Measurements from ENCODE around the gene TC2N. TPM values are rescaled to one million over a fixed set of nuclear protein-coding genes. Genes with fewer than 3 reads are reported as not detected.

Gene TC2N
- total RNA-seq, 1 experiment from 2014 or later: 7.7 TPM

- no peaks in the 10 kb centered on the region for H3K36me3 ChIP-seq (ENCODE audit: low read depth)
- intact Hi-C loops (cut with micrococcal nuclease; ENCODE audit: unreplicated experiment): no loop called here
- no peak for DNase-seq
- CTCF ChIA-PET: no interaction called here
- POLR2A ChIA-PET (ENCODE audit: unreplicated experiment): no interaction called here
- no TSS peak for BruUV-seq (replicated peaks)
- H3K9me2 ChIP-seq (ENCODE audit: insufficient read depth): no peaks in the 10 kb centered on the region
- H4K20me1 ChIP-seq (ENCODE audit: insufficient read depth): no peaks in the 10 kb centered on the region
- no peaks in the 10 kb centered on the region for H3F3A ChIP-seq (ENCODE audit: insufficient read depth, low read depth)
- no peak overlapping the region for H2AFZ ChIP-seq
- H3K4me2 ChIP-seq: no peak overlapping the region
- no peaks in the 10 kb centered on the region for H3K4me1 ChIP-seq (replicated peaks; ENCODE audit: insufficient read depth)
- no peak overlapping the region for H3K27ac ChIP-seq
- no peaks in the 10 kb centered on the region for H3K79me2 ChIP-seq (ENCODE audit: low read depth)
- no peaks in the 10 kb centered on the region for H3K27me3 ChIP-seq (ENCODE audit: insufficient read depth, low read depth)
- no peak for TF ChIP-seq CTCF (conservative IDR thresholded peaks at IDR 0.05)
- H3K9me3 ChIP-seq (ENCODE audit: insufficient read depth, low read depth): no peaks in the 10 kb centered on the region
- H3K4me3 ChIP-seq: no peak overlapping the region
These were observed 34.3 kb upstream of the TC2N start for GRCh38 chr14:91901449-91902226.

- H3K27me3 ChIP-seq (ENCODE audit: insufficient read depth, low read depth): no peaks in the 10 kb centered on the region
- TF ChIP-seq CTCF (conservative IDR thresholded peaks at IDR 0.05): no peak
- no peak for TF ChIP-seq EZH2 (IDR thresholded peaks at IDR 0.05; ENCODE audit: low read depth)
- H2AFZ ChIP-seq: no peak overlapping the region
- no peak overlapping the region for H3K4me3 ChIP-seq
- no TSS peak for BruUV-seq (replicated peaks)
- intact Hi-C loops (cut with micrococcal nuclease; ENCODE audit: unreplicated experiment): no loop called here
- no peaks in the 10 kb centered on the region for H4K20me1 ChIP-seq (ENCODE audit: insufficient read depth)
- CTCF ChIA-PET: no interaction called here
- no peaks in the 10 kb centered on the region for H3K79me2 ChIP-seq (ENCODE audit: low read depth)
- no peaks in the 10 kb centered on the region for H3K9me2 ChIP-seq (ENCODE audit: insufficient read depth)
- no peaks in the 10 kb centered on the region for H3F3A ChIP-seq (ENCODE audit: insufficient read depth, low read depth)
- no peak overlapping the region for H3K4me2 ChIP-seq
- no peak for DNase-seq
- no peak overlapping the region for H3K27ac ChIP-seq
- no peaks in the 10 kb centered on the region for H3K36me3 ChIP-seq (ENCODE audit: low read depth)
- POLR2A ChIA-PET (ENCODE audit: unreplicated experiment): no interaction called here
- no peaks in the 10 kb centered on the region for H3K4me1 ChIP-seq (replicated peaks; ENCODE audit: insufficient read depth)
- H3K9me3 ChIP-seq (ENCODE audit: insufficient read depth, low read depth): no peaks in the 10 kb centered on the region
These were observed 32.5 kb upstream of the TC2N start for GRCh38 chr14:91899806-91900205.

- intact Hi-C loops (cut with micrococcal nuclease; ENCODE audit: unreplicated experiment): no loop called here
- H3K27ac ChIP-seq: no peak overlapping the region
- no peaks in the 10 kb centered on the region for H3K36me3 ChIP-seq (ENCODE audit: low read depth)
- no peak overlapping the region for H3K4me3 ChIP-seq
- no peaks in the 10 kb centered on the region for H3K9me2 ChIP-seq (ENCODE audit: insufficient read depth)
- no peaks in the 10 kb centered on the region for H3K4me1 ChIP-seq (replicated peaks; ENCODE audit: insufficient read depth)
- H3F3A ChIP-seq (ENCODE audit: insufficient read depth, low read depth): no peaks in the 10 kb centered on the region
- no peak for DNase-seq
- TF ChIP-seq EZH2 (IDR thresholded peaks at IDR 0.05; ENCODE audit: low read depth) (no peak), CTCF (conservative IDR thresholded peaks at IDR 0.05) (no peak)
- POLR2A ChIA-PET (ENCODE audit: unreplicated experiment): no interaction called here
- H3K79me2 ChIP-seq (ENCODE audit: low read depth): no peaks in the 10 kb centered on the region
- CTCF ChIA-PET: interaction anchor here (0.6 kb wide), 1 partner anchor 208 kb away, joined by 6 read pairs; no protein-coding TSS in a partner anchor
- no TSS peak for BruUV-seq (replicated peaks)
- H3K4me2 ChIP-seq: no peak overlapping the region
- H4K20me1 ChIP-seq (ENCODE audit: insufficient read depth): no peaks in the 10 kb centered on the region
- no peaks in the 10 kb centered on the region for H3K9me3 ChIP-seq (ENCODE audit: insufficient read depth, low read depth)
- H2AFZ ChIP-seq: no peak overlapping the region
- no peaks in the 10 kb centered on the region for H3K27me3 ChIP-seq (ENCODE audit: insufficient read depth, low read depth)
These were observed 31.9 kb upstream of the TC2N start for GRCh38 chr14:91899213-91899612.
